Measurements from ENCODE around the gene FN1.

DNA sequence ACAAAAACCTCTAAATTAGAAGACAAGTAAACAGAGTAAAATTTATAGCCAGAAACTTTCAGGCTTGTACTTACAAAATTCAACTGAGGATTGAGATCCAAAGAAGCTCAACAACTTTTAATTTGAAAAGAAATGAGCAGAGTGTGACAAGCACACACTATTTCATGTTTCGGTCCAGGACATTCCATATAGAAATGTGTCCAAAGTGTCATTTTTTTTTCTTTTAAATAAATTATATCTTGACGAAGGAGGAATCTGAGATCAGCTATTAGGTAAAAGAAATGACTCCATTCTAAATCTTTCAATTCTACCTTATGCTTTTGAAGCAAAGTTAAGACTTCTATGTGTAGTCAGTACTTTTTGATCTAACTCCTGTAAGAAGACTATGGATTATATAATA is 4.6 kb downstream of the FN1 start:
- TF ChIP-seq, protein P1, sequence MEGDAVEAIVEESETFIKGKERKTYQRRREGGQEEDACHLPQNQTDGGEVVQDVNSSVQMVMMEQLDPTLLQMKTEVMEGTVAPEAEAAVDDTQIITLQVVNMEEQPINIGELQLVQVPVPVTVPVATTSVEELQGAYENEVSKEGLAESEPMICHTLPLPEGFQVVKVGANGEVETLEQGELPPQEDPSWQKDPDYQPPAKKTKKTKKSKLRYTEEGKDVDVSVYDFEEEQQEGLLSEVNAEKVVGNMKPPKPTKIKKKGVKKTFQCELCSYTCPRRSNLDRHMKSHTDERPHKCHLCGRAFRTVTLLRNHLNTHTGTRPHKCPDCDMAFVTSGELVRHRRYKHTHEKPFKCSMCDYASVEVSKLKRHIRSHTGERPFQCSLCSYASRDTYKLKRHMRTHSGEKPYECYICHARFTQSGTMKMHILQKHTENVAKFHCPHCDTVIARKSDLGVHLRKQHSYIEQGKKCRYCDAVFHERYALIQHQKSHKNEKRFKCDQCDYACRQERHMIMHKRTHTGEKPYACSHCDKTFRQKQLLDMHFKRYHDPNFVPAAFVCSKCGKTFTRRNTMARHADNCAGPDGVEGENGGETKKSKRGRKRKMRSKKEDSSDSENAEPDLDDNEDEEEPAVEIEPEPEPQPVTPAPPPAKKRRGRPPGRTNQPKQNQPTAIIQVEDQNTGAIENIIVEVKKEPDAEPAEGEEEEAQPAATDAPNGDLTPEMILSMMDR (IDR thresholded peaks at IDR 0.05): no peak
- no peak for TF ChIP-seq POLR2A (IDR thresholded peaks at IDR 0.05)

All from testis (tissue), 2 donors.